ENCODE measurements around the gene MBD1.
"Not testable (repeated sequence)": the region's sequence is repeated elsewhere in the genome, so short reads cannot be mapped to it uniquely, and the experiment has no call there.

MBD1 gene

GRCh38 chr18:50297621-50298442 lies 16.5 kb upstream of the MBD1 start:
- peak; percentile 52 to 62 for DNase-seq (ENCODE audit: low read depth in 2 of 2)

- DNase-seq (ENCODE audit: low read depth in 2 of 2), result no peak
Observed at GRCh38 chr18:50293039-50293438, 11.7 kb upstream of the MBD1 start.

- no peak for DNase-seq (ENCODE audit: low read depth in 2 of 2)
Observed at GRCh38 chr18:50289108-50289443, 7.8 kb upstream of the MBD1 start.

- DNase-seq (ENCODE audit: low read depth in 2 of 2), result not testable (repeated sequence)
Observed at GRCh38 chr18:50288348-50289107, 7.2 kb upstream of the MBD1 start.

- DNase-seq (ENCODE audit: low read depth in 2 of 2), result peak; percentile 95 to 96
Observed at GRCh38 chr18:50287441-50288347, 6.4 kb upstream of the MBD1 start, which contains the start of gene CXXC1. Gene CXXC1 (minus strand): TSS chr18:50287692. CDS start chr18:50287589, 103 bp downstream.

GRCh38 chr18:50287028-50287440 lies 5.7 kb upstream of the MBD1 start:
- DNase-seq (ENCODE audit: low read depth in 2 of 2), result no peak

- DNase-seq (ENCODE audit: low read depth in 2 of 2), result peak; percentile 27 to 35
Observed at GRCh38 chr18:50286391-50287027, 5.2 kb upstream of the MBD1 start.

GRCh38 chr18:50285631-50286321 lies 4.5 kb upstream of the MBD1 start:
- no peak for DNase-seq (ENCODE audit: low read depth in 2 of 2)

GRCh38 chr18:50285071-50285470 lies 3.7 kb upstream of the MBD1 start:
- no peak for DNase-seq (ENCODE audit: low read depth in 2 of 2)

GRCh38 chr18:50284255-50284885 lies 3.0 kb upstream of the MBD1 start:
- no peak for DNase-seq (ENCODE audit: low read depth in 2 of 2)

- no peak for DNase-seq (ENCODE audit: low read depth in 2 of 2)
Observed at GRCh38 chr18:50283469-50284209, 2.3 kb upstream of the MBD1 start.

GRCh38 chr18:50282521-50283335 lies 1.4 kb upstream of the MBD1 start:
- no peak for DNase-seq (ENCODE audit: low read depth in 2 of 2)

GRCh38 chr18:50281972-50282520 lies 723 bp upstream of the MBD1 start:
- no peak for DNase-seq (ENCODE audit: low read depth in 2 of 2)

- no peak for DNase-seq (ENCODE audit: low read depth in 2 of 2)
Observed at GRCh38 chr18:50280707-50281294, 522 bp downstream of the MBD1 start.

- DNase-seq (ENCODE audit: low read depth in 2 of 2), result no peak
Observed at GRCh38 chr18:50279752-50280151, 1.6 kb downstream of the MBD1 start.

GRCh38 chr18:50277942-50278341 lies 3.4 kb downstream of the MBD1 start:
- no peak for DNase-seq (ENCODE audit: low read depth in 2 of 2)

GRCh38 chr18:50276452-50276851 lies 4.9 kb downstream of the MBD1 start:
- DNase-seq (ENCODE audit: low read depth in 2 of 2), result no peak

- no peak for DNase-seq (ENCODE audit: low read depth in 2 of 2)
Observed at GRCh38 chr18:50275503-50276036, 5.8 kb downstream of the MBD1 start.
